GM18508 (cell line): ENCODE results near the gene GPR18.
"Not testable (repeated sequence)": the region's sequence is repeated elsewhere in the genome, so short reads cannot be mapped to it uniquely, and the experiment has no call there.

ENCODE experiments used
- ATAC-seq: cut with Tn5 transposase; IDR thresholded peaks from one replicate; pipeline ENCODE4 v1.9.1; 2021; ENCODE audit warnings: moderate number of reproducible peaks; ENCODE audit not compliant: insufficient read depth, unreplicated experiment

GPR18 gene

GRCh38 chr13:99237981-99238662 lies 20.1 kb downstream of the GPR18 start:
- peak; percentile 62 for ATAC-seq

DNA sequence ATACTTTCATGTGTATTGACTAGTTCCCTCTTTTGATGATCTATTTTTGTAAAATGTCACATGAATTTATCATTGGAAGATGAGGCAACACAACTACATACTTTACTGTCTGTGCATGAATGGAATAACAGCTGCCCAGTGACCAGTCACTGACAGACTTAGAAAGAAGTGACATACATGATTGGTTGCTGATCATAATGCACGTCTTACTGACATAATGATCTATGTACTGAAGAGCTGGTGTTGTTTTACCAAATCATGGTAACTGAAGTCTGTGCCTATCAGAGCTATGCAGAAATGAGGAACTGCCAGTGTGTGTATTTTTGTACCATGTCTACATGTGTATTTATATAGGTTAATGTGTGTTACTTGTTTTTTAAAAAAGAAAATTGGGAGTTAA lies 26.5 kb downstream of the GPR18 start:
- no peak for ATAC-seq

DNA sequence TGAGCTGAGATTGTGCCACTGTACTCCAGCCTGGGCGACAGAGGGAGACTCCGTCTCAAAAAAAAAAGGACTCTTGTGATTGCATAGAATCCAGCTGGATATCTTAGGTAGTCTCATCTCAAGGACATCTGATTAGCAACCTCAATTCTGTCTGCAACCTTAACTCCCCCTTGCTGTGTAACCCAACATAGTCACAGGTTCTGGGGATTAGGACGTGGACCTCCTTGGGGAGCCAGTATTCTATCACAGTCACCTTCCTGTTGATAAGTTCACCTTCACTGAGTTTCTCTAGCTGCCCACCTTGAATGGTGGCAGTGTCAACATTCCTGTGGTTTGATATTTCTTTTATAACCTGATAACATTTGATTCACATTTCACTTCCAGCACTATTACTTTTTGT lies 27.2 kb downstream of the GPR18 start:
- no peak for ATAC-seq

GRCh38 chr13:99230588-99230987 lies 27.6 kb downstream of the GPR18 start:
- not testable (repeated sequence) for ATAC-seq

- peak; percentile 86 for ATAC-seq
These were observed 29.2 kb downstream of the GPR18 start for GRCh38 chr13:99228737-99229691.

- no peak for ATAC-seq
These were observed 30.1 kb downstream of the GPR18 start for GRCh38 chr13:99227909-99228688.

DNA sequence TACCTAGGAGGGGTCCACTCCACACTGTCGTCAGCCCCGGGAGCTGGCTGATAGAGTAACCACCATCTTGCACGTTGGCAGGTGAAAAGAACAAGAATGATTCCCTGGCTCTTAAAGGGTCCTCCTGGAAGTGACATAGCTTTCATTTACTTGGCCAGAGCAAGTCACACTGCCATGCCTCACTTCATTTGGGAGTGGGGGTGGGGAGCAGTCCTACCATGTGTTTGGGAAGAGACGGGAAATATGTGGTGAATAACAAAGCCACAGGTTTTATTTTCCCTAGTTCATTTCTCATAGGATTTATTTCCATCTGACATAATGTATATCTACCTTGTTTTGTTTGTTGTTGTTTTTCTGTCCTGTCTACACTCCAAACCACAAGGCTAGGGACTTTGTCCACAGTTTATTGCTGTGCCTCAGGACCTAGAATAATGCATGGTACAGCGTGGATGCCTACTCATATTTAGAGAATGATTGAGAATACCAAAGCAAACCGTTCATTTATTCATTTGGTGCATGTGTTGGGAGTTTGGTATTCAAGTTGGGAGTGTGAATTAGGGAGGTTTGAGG lies 30.8 kb downstream of the GPR18 start:
- no peak for ATAC-seq

DNA sequence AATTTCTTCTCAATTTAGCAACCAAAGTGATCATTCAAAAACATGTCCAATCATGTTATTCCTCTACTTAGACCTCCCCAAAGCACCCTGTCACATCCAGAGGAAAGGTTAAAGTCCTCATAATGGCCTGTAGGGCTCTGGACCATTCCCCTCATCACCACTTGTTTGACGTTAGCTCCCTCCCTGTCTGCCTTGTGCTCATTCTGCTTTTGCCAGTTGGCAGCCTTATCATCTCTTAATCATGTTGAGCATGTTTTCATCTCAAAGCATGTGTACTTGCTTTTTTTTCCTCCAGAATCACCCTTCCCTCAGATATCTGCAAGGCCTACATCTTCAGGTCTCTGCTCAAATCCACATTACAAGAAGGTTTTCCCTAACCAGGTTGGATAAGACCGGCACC lies 31.7 kb downstream of the GPR18 start:
- no peak for ATAC-seq

GRCh38 chr13:99225078-99225477 lies 33.1 kb downstream of the GPR18 start:
- ATAC-seq: no peak

DNA sequence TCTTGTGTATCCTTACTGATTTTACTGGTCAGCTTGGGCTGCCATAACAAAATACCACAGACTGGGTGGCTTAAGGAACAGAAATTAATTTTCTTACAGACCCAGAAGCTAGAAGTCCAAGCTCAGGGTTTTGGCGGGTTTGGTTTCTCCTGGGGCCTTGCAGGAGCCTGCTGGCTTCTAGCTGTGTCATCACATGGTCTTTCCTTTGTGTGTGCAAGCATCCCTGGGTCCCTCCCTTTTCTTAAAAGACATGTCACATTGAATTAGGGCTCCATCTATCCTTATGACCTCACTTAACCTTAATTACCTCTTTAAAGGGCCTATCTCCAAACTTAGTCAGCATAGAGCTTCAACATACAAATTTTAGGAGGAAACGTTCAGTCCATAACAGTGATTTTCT lies 34.2 kb downstream of the GPR18 start:
- no peak for ATAC-seq

GRCh38 chr13:99223587-99223986 lies 34.6 kb downstream of the GPR18 start:
- ATAC-seq: no peak

DNA sequence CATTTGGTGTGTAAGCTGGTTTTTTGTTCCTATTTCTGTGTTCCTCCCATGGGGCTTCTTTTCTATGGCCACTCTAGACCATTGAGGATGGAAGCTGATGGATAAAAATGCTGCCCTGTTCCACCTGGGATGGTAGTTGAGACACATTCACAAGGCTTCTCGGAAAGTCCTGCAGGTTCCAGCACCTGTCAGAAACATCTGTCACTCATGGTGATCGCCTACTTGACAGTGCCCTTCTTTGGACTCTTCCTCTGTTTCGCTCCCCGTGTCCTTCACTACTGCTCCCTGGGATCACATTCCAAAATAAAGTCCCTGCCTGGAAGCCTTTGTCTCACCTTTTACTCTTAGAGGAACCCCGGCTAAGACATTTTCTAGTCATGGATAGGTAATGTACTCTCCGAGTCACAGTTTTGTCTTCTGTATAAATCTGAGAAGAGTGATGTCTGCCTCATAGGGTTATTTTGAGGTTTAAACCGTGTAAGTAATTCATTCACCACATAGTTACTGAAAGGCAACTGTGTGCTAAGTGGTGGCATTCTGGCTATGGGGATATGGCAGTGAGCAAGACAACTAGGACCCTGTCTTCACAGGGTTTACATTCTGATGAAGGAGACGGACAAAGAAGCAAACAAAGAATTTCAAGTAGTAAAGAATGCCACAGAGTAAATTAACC lies 36.5 kb downstream of the GPR18 start:
- ATAC-seq: no peak

- ATAC-seq: no peak
These were observed 37.8 kb downstream of the GPR18 start for GRCh38 chr13:99220199-99220935.

- ATAC-seq: no peak
These were observed 39.2 kb downstream of the GPR18 start for GRCh38 chr13:99218969-99219368.

DNA sequence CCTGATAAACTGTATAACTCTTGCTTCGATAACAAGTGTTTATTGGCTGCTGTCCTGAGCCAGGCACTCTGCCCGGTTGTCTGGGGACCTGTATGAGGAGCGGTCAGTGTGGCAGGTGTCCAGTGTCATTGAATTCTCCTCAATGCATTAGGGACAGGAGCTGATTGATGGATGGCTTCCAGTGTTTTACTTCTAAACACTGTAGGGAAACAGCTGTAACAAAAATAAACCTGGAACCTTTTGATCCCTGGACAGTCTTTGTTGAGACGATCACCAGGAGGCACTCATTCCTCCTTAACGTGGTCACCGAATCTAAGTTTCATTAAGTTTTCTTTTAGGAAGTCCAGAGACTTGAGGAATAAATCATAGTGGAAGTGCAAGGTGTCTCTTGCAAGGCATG lies 39.6 kb downstream of the GPR18 start:
- ATAC-seq: no peak

DNA sequence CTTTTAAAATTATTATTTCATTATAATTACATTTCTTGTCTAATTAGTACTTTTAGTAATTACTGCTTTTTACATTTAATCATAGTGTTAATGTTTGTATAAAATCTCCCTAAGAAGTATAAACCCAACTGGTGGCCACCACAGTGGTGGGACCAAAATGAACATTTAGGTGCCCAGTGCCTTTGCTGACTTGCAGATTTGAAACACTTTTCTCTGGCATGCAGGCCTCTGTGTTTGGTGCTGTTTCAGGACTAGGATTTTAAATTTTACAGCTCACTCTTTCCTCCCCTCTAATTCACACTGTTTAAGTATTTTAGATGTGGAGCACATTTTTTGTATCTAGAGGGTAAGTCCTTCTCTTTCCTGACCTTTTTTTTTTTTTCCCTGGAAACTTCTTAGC lies 40.1 kb downstream of the GPR18 start:
- no peak for ATAC-seq

GRCh38 chr13:99217461-99218110 lies 40.6 kb downstream of the GPR18 start:
- ATAC-seq: no peak

DNA sequence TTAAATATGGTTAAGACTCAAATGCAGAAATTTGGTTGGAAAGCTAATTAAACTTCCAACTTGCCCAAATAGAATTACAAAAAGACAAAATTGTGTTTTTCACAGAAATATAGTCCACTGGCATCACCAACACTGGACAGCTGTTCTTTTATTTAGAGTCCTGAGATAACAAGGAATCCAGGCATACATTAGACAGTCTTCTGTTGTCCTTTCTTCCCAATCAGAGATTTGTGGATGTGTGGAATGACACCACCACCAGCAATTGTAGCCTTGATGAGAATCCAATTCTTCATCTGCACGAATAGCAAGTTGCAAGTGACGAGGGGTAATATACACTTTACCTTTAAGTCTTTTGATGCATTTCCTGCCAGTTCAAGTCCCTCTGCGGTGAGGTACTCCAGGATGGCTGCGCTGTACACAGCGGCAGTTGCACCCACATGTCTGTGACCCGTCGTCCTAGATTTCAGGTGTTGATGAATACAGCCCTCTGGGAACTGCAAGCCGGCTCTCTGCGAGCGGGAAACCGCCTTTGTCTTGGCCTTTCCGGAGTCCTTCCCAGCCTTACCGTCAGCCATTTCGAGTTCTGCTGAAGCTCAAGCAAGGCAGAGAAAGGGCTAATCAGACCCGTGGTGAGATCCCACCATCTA lies 42.9 kb downstream of the GPR18 start:
- no peak for ATAC-seq
